GM23248 (cell line): ENCODE results near the gene ONECUT3. TPM values are rescaled to one million over a fixed set of nuclear protein-coding genes. Genes with fewer than 3 reads are reported as not detected.

Source experiments
- DNase-seq: peaks from one replicate; pipeline ENCODE4 v3.0.0-alpha.2; 2015
- H2AFZ ChIP-seq: fragments of 200-600 bp; sonication (generic); 2 replicates; pipeline ENCODE4 v1.6.1; 2016; ENCODE audit warnings: antibody characterized with exemption
- H3F3A ChIP-seq: fragments of 200-600 bp; sonication (generic); 2 replicates; pipeline ENCODE4 v1.6.1; 2016; ENCODE audit warnings: mild to moderate bottlenecking, antibody characterized with exemption, mixed run types; ENCODE audit not compliant: insufficient read depth
- H3K27ac ChIP-seq: fragments of 200-600 bp; sonication (generic); 2 replicates; pipeline ENCODE4 v1.5.1; 2016; ENCODE audit warnings: mild to moderate bottlenecking
- H3K27me3 ChIP-seq: fragments of 200-600 bp; sonication (generic); replicated peaks from 2 replicates; pipeline ENCODE4 v1.6.1; 2016; ENCODE audit warnings: mild to moderate bottlenecking; ENCODE audit not compliant: insufficient read depth
- H3K36me3 ChIP-seq: fragments of 200-600 bp; sonication (generic); 2 replicates; pipeline ENCODE4 v1.6.1; 2016; ENCODE audit warnings: low read depth, mild to moderate bottlenecking
- H3K4me1 ChIP-seq: fragments of 200-600 bp; sonication (generic); 2 replicates; pipeline ENCODE4 v1.6.1; 2016; ENCODE audit warnings: mild to moderate bottlenecking; ENCODE audit not compliant: insufficient read depth
- H3K4me2 ChIP-seq: fragments of 200-600 bp; sonication (generic); one replicate; pipeline ENCODE4 v1.6.1; 2016; ENCODE audit warnings: mild to moderate bottlenecking; ENCODE audit not compliant: unreplicated experiment
- H3K4me3 ChIP-seq: fragments of 200-600 bp; sonication (generic); 2 replicates; pipeline ENCODE4 v1.5.1; 2016; ENCODE audit warnings: mild to moderate bottlenecking
- H3K79me2 ChIP-seq: fragments of 200-600 bp; sonication (generic); 2 replicates; pipeline ENCODE4 v1.6.1; 2016; ENCODE audit warnings: mild to moderate bottlenecking; ENCODE audit not compliant: insufficient read depth
- H3K9ac ChIP-seq: fragments of 200-600 bp; sonication (generic); 2 replicates; pipeline ENCODE4 v1.6.1; 2016; ENCODE audit warnings: mild to moderate bottlenecking
- H3K9me2 ChIP-seq: fragments of 200-600 bp; sonication (generic); 2 replicates; pipeline ENCODE4 v1.6.1; 2016; ENCODE audit warnings: mixed run types, mild to moderate bottlenecking, moderate library complexity; ENCODE audit not compliant: insufficient read depth
- H3K9me3 ChIP-seq: fragments of 200-600 bp; sonication (generic); one replicate; pipeline ENCODE4 v1.6.1; 2017; ENCODE audit warnings: low read depth
- H4K20me1 ChIP-seq: fragments of 200-600 bp; sonication (generic); 2 replicates; pipeline ENCODE4 v1.6.0; 2016; ENCODE audit not compliant: insufficient read depth
- EZH2 ChIP-seq: fragments of 200-600 bp; sonication (generic); IDR thresholded peaks from 2 replicates; pipeline ENCODE4 v1.6.1; 2018; ENCODE audit warnings: antibody characterized with exemption, mild to moderate bottlenecking; ENCODE audit not compliant: insufficient read depth, poor library complexity, severe bottlenecking
- EZH2phosphoT487 ChIP-seq: fragments of 200-600 bp; sonication (generic); IDR thresholded peaks from 2 replicates; pipeline ENCODE4 v1.6.1; 2018; ENCODE audit warnings: antibody characterized with exemption, moderate library complexity, mild to moderate bottlenecking, low read depth; ENCODE audit not compliant: insufficient read depth
- WGBS, 2 experiments: methylation state at CpG; one replicate each; pipeline ENCODE4 v1.1.6; 2015 to 2017; ENCODE audit warnings: low lambda C conversion rate in 2 of 2, low coverage in 1 of 2; ENCODE audit errors: missing lambda C conversion rate in 2 of 2; 5-methylcytosine and 5-hydroxymethylcytosine counted together
- in situ Hi-C: fragments of 300-500 bp; cut with MboI; formaldehyde crosslinking; loops from 2 replicates; pipeline ENCODE4 v1.15.0; 2020
- polyA plus RNA-seq: library from polyadenylated mRNA; unstranded; fragments of >200 nt; fragmentation: Nextera tagmentation; extraction: Ambion mirVana; gene quantifications from 2 replicates; pipeline ENCODE4 v1.2.1, GENCODE V29; 2016
- total RNA-seq: library from RNA; depleted of rRNA; stranded (reverse); fragments of >200 nt; shearing (Covaris generic); gene quantifications from 2 replicates; pipeline ENCODE4 v1.2.3, GENCODE V29; 2014

ONECUT3 gene
- total and polyA plus RNA-seq, 2 experiments from 2014 or later, result not detected

DNA sequence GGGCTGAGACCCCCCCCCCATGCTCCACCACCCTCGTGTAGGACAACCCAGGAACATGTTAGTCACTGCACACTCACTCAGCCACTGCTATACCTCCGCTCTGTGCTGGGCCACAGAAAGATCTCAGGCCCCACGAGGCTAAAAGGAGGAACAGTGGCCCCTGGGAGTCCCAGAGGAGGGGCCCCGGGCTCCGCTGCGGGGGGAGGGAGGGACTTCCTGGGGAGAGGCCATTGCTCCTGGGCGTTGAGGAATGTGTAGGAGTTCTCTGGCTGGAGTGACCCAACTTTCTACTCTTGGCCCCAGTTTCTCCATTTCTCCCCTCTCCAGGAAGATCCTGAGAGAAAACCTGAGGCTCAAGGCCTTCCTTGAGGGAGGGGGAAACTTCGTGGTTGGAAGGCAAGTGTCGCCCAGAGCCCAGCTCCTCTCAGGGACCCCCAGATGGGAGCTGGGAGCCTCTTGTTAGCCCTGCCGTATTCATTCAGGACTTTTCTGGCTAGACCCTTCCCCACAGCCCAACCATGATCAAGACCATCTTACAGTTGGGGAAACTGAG is 13.6 kb downstream of the ONECUT3 start:
- in situ Hi-C loops, result no loop called here

GRCh38 chr19:1767464-1767933 is 14.2 kb downstream of the ONECUT3 start:
- peaks cover 71% of the 10 kb centered on the region for H3K27me3 ChIP-seq
- no peaks in the 10 kb centered on the region for H4K20me1 ChIP-seq
- no peak overlapping the region for H3K4me2 ChIP-seq
- in situ Hi-C loops, result no loop called here
- H3K9ac ChIP-seq, result no peak overlapping the region
- no peak overlapping the region for H3K4me3 ChIP-seq
- WGBS, 2 experiments, result 4 to 6% methylated on average over 17 to 21 of the region's 21 CpGs
- peak; percentile 37 for DNase-seq
- no peaks in the 10 kb centered on the region for H3K9me2 ChIP-seq
- no peaks in the 10 kb centered on the region; the same call in 1 of the 2 replicates for H3F3A ChIP-seq
- no peaks in the 10 kb centered on the region for H3K4me1 ChIP-seq
- H3K9me3 ChIP-seq, result no peaks in the 10 kb centered on the region
- no peaks in the 10 kb centered on the region for H3K79me2 ChIP-seq
- H3K27ac ChIP-seq, result no peak overlapping the region
- no peaks in the 10 kb centered on the region for H3K36me3 ChIP-seq
- TF ChIP-seq EZH2phosphoT487 (no peak), EZH2 (no peak)
- H2AFZ ChIP-seq, result no peak overlapping the region

More for the DNA sequence above, 13.6 kb downstream of the ONECUT3 start:
- H3F3A ChIP-seq, result no peaks in the 10 kb centered on the region; the same call in 1 of the 2 replicates
- H3K9me3 ChIP-seq, result no peaks in the 10 kb centered on the region
- H2AFZ ChIP-seq, result no peak overlapping the region
- DNase-seq, result no peak
- no peaks in the 10 kb centered on the region for H3K9me2 ChIP-seq
- H3K36me3 ChIP-seq, result no peaks in the 10 kb centered on the region
- no peak overlapping the region for H3K9ac ChIP-seq
- H3K27ac ChIP-seq, result no peak overlapping the region
- TF ChIP-seq EZH2phosphoT487 (no peak), EZH2 (no peak)
- no peak overlapping the region for H3K4me3 ChIP-seq
- no peak overlapping the region for H3K4me2 ChIP-seq
- H4K20me1 ChIP-seq, result no peaks in the 10 kb centered on the region
- no peaks in the 10 kb centered on the region for H3K4me1 ChIP-seq
- H3K27me3 ChIP-seq, result peaks cover 71% of the 10 kb centered on the region
- 12 to 14% methylated on average over 8 to 10 of the region's 10 CpGs for whole genome bisulfite sequencing, 2 experiments
- no peaks in the 10 kb centered on the region for H3K79me2 ChIP-seq

GRCh38 chr19:1768248-1768647 is 14.9 kb downstream of the ONECUT3 start:
- DNase-seq, result peak; percentile 51
- Histone ChIP-seq H4K20me1 (no peaks in the 10 kb centered on the region), H3K9me3 (no peaks in the 10 kb centered on the region), H3K4me1 (no peaks in the 10 kb centered on the region), H3K27ac (no peak overlapping the region), H3F3A (no peaks in the 10 kb centered on the region; the same call in 1 of the 2 replicates), H3K4me3 (no peak overlapping the region), H2AFZ (no peak overlapping the region), H3K9ac (no peak overlapping the region), H3K27me3 (peaks cover 68% of the 10 kb centered on the region), H3K9me2 (no peaks in the 10 kb centered on the region), H3K79me2 (no peaks in the 10 kb centered on the region), H3K4me2 (no peak overlapping the region), H3K36me3 (no peaks in the 10 kb centered on the region)
- 17 to 18% methylated on average over 12 to 13 of the region's 13 CpGs for WGBS, 2 experiments
- in situ Hi-C loops, result no loop called here
- TF ChIP-seq EZH2phosphoT487 (no peak), EZH2 (no peak)

- H3K27me3 ChIP-seq, result peaks cover 66% of the 10 kb centered on the region
These were observed 15.8 kb downstream of the ONECUT3 start for GRCh38 chr19:1768918-1769644.

More at GRCh38 chr19:1768918-1769644, 15.8 kb downstream of the ONECUT3 start:
- H3K9me2 ChIP-seq, result no peaks in the 10 kb centered on the region
- no peak for DNase-seq
- WGBS, 2 experiments, result 62 to 71% methylated on average over 6 to 9 of the region's 9 CpGs
- no peaks in the 10 kb centered on the region for H3K79me2 ChIP-seq
- no peaks in the 10 kb centered on the region for H3K4me1 ChIP-seq
- H3K9me3 ChIP-seq, result no peaks in the 10 kb centered on the region
- H3K9ac ChIP-seq, result no peak overlapping the region
- TF ChIP-seq EZH2, result no peak
- no peak for TF ChIP-seq EZH2phosphoT487
- in situ Hi-C loops, result no loop called here
- H4K20me1 ChIP-seq, result no peaks in the 10 kb centered on the region
- H3K36me3 ChIP-seq, result no peaks in the 10 kb centered on the region
- no peak overlapping the region for H3K27ac ChIP-seq
- H2AFZ ChIP-seq, result no peak overlapping the region
- H3F3A ChIP-seq, result no peaks in the 10 kb centered on the region
- H3K4me2 ChIP-seq, result no peak overlapping the region
- H3K4me3 ChIP-seq, result no peak overlapping the region
